GM12878 (cell line): Measurements from ENCODE around the gene GTPBP6. TPM values are rescaled to one million over a fixed set of nuclear protein-coding genes. Genes with fewer than 3 reads are reported as not detected.
"Not testable (repeated sequence)": the region's sequence is repeated elsewhere in the genome, so short reads cannot be mapped to it uniquely, and the experiment has no call there.

Source experiments
- ATAC-seq: fragments of 200-7000 bp; cut with Tn5 transposase; 3 replicates; pipeline ENCODE4 v1.9.1; 2020; ENCODE audit warnings: mild to moderate bottlenecking, moderate library complexity
- BruUV-seq: library from RNA; stranded (reverse); fragments of 400-500 nt; replicated peaks from 2 replicates; lab custom pipeline; 2021; lab: Mats Ljungman, UMichigan
- CTCF ChIA-PET: fragments of 300-600 bp; sonication (Branson Sonifier 250); formaldehyde crosslinking; extraction: SDS; loops from one replicate; lab custom pipeline; 2021; ENCODE audit warnings: inconsistent platforms; lab: Yijun Ruan, JAX
- POLR2A ChIA-PET: fragments of 350-600 bp; formaldehyde crosslinking; extraction: SDS; loops from one replicate; lab custom pipeline; 2021; ENCODE audit warnings: inconsistent platforms; lab: Charles Lee
- RAD21 ChIA-PET: fragments of 300-600 bp; sonication (Branson Sonifier 250); formaldehyde crosslinking; loops from one replicate; lab custom pipeline; 2023; ENCODE audit warnings: antibody characterized with exemption; ENCODE audit not compliant: unreplicated experiment; lab: Charles Lee
- SMC1A ChIA-PET: fragments of 300-600 bp; sonication (Branson Sonifier 250); formaldehyde crosslinking; loops from one replicate; lab custom pipeline; 2023; ENCODE audit not compliant: unreplicated experiment, uncharacterized antibody; lab: Charles Lee
- DNase-seq: peaks from one replicate; pipeline ENCODE4 v3.0.0-alpha.2; 2011; ENCODE audit warnings: low read depth, low spot score
- FAIRE-seq: peaks from 3 replicates; lab custom pipeline; 2011; peaks lifted over from hg19 to GRCh38; lab: Jason Lieb, UNC
- H2AFZ ChIP-seq: 2 replicates; pipeline ENCODE4 v1.6.0; 2011; ENCODE audit warnings: low read depth, low read length, control low read depth; ENCODE audit not compliant: control insufficient read depth
- H3K27ac ChIP-seq: 2 replicates; pipeline ENCODE4 v1.5.1; 2011; ENCODE audit warnings: control low read depth; ENCODE audit not compliant: control insufficient read depth, insufficient read depth
- H3K27me3 ChIP-seq, 2 experiments: replicated peaks in 1 of 2; 2 replicates each; pipeline versions ENCODE4 v1.6.0 to v1.6.1; 2011; ENCODE audit warnings: low read length in 1 of 2; ENCODE audit not compliant: control insufficient read depth in 2 of 2, insufficient read depth in 2 of 2
- H3K36me3 ChIP-seq, 2 experiments: 2 replicates each; pipeline ENCODE4 v1.5.1; 2011; ENCODE audit warnings: low read length in 1 of 2; ENCODE audit not compliant: control insufficient read depth in 2 of 2, insufficient read depth in 2 of 2
- H3K4me1 ChIP-seq: 2 replicates; pipeline ENCODE4 v1.6.1; 2011; ENCODE audit warnings: mild to moderate bottlenecking, low read length, moderate library complexity, mixed read lengths; ENCODE audit not compliant: control insufficient read depth, insufficient read depth
- H3K4me2 ChIP-seq: 2 replicates; pipeline ENCODE4 v1.6.0; 2011; ENCODE audit warnings: control low read depth; ENCODE audit not compliant: control insufficient read depth, insufficient read depth
- H3K4me3 ChIP-seq: fragments of 200-600 bp; sonication (generic); 2 replicates; pipeline ENCODE4 v1.5.1; 2016
- H3K79me2 ChIP-seq: 2 replicates; pipeline ENCODE4 v1.6.0; 2011; ENCODE audit warnings: low read length; ENCODE audit not compliant: control insufficient read depth, insufficient read depth
- H3K9ac ChIP-seq: 2 replicates; pipeline ENCODE4 v1.8.0; 2011; ENCODE audit warnings: low read length, control low read depth, mixed read lengths; ENCODE audit not compliant: control insufficient read depth, insufficient read depth
- H3K9me3 ChIP-seq: replicated peaks from 3 replicates; pipeline ENCODE4 v1.5.1; 2011; ENCODE audit warnings: mild to moderate bottlenecking, low read length; ENCODE audit not compliant: control insufficient read depth, insufficient read depth
- H4K20me1 ChIP-seq: 2 replicates; pipeline ENCODE4 v1.6.0; 2011; ENCODE audit not compliant: control insufficient read depth, insufficient read depth
- ATF2 ChIP-seq: IDR thresholded peaks from 2 replicates; pipeline ENCODE4 v1.6.1; 2012; ENCODE audit warnings: low read length, inconsistent platforms
- NFYB ChIP-seq: IDR thresholded peaks from 2 replicates; pipeline ENCODE4 v1.6.1; 2011; ENCODE audit warnings: low read depth, mild to moderate bottlenecking, low read length, improper control_type of control experiment, moderate library complexity; ENCODE audit not compliant: insufficient read depth
- POLR2AphosphoS2 ChIP-seq: IDR thresholded peaks from 2 replicates; pipeline ENCODE4 v1.6.1; 2011; ENCODE audit warnings: low read depth, mild to moderate bottlenecking, low read length, improper control_type of control experiment, moderate library complexity
- POLR2AphosphoS5 ChIP-seq: IDR thresholded peaks from 2 replicates; pipeline ENCODE4 v1.6.1; 2011; ENCODE audit warnings: mild to moderate bottlenecking, low read length, inconsistent platforms
- RFX5 ChIP-seq: IDR thresholded peaks from 2 replicates; pipeline ENCODE4 v1.6.1; 2011; ENCODE audit warnings: low read depth, low read length, improper control_type of control experiment
- SRF ChIP-seq, 2 experiments: IDR thresholded peaks; 2 replicates each; pipeline ENCODE4 v1.6.1; 2011; ENCODE audit warnings: low read depth in 2 of 2, low read length in 2 of 2, mild to moderate bottlenecking in 1 of 2, moderate library complexity in 1 of 2
- WGBS: methylation state at CpG from one replicate; pipeline ENCODE4 v1.1.6; 2016; ENCODE audit warnings: low lambda C conversion rate; ENCODE audit not compliant: insufficient replicate concordance, insufficient coverage; ENCODE audit errors: missing lambda C conversion rate; 5-methylcytosine and 5-hydroxymethylcytosine counted together
- in situ Hi-C: fragments of 300-500 bp; cut with MboI; formaldehyde crosslinking; loops from 9 replicates; pipeline ENCODE4 v1.14.3; 2018; ENCODE audit warnings: mixed read lengths
- intact Hi-C: fragments of 100-400 bp; cut with micrococcal nuclease; formaldehyde crosslinking; loops from one replicate; pipeline ENCODE4 v1.14.2; 2022; ENCODE audit not compliant: unreplicated experiment
- polyA plus RNA-seq, 11 experiments: library from polyadenylated mRNA; depleted of rRNA in 4 of 11; unstranded in 6 of 11; stranded (reverse) in 5 of 11; fragments of >200 nt; fragmentation: Nextera tagmentation in 4 of 11; fragmentation: Illumina TruSeq in 1 of 11; extraction: Ambion mirVana in 4 of 11; extraction: Trizol in 1 of 11; gene quantifications; 1 replicate in 1 of 11; 2 replicates in 10 of 11; pipeline versions ENCODE4 v1.2.1 to v1.2.3, GENCODE V29; 2011 to 2016; ENCODE audit warnings: inconsistent platforms in 2 of 11, missing spikeins in 2 of 11, low read depth in 1 of 11
- total RNA-seq, 4 experiments: library from RNA; depleted of rRNA in 3 of 4; stranded (reverse); fragments of >200 nt in 3 of 4; fragmentation: Illumina TruSeq in 1 of 4; extraction: Trizol in 1 of 4; gene quantifications; 2 replicates each; pipeline versions ENCODE4 v1.2.1 to v1.2.3, GENCODE V29; 2013 to 2021

Gene GTPBP6
- total and polyA plus RNA-seq, 10 of the 15 experiments (the other 5 are each of a cell fraction or from before 2014, with no cell fraction given) = 0.31 to 71.0 (median 21.1) TPM

DNA sequence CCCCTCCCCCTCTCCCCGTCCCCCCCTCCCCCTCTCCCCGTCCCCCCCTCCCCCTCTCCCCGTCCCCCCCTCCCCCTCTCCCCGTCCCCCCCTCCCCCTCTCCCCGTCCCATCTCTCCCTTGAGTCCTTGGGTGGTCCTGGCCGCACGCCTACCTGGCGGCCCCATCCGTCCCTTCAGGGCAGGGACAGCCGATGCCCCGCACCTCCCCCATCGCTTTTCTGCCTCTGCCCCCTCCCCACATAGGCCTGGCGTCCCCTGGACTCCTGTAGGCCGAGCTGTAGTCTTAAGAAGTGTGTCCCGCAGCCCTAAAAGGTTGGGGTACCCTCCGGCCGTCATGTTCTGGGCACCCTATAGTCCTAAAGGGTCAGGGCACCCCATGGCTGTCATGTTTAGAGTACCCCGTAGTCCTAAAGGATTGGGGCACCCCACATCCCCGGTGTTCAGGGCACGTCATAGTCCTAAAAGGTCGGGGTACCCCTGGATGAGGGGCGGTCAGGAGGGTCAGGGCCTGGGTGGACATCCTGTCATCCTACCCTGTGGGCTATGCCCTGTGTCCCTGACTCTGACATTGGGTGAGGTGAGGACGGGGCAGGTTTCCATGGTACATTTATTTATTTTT, 10.8 kb upstream of the GTPBP6 start:
- Histone ChIP-seq H3K27me3 (no peaks in the 10 kb centered on the region), H3K4me3 (no peak overlapping the region), H3K9ac (no peak overlapping the region), H4K20me1 (no peaks in the 10 kb centered on the region), H3K79me2 (no peaks in the 10 kb centered on the region), H2AFZ (no peak overlapping the region), H3K9me3 (no peaks in the 10 kb centered on the region; the same call in 2 of the 3 replicates), H3K4me1 (no peaks in the 10 kb centered on the region), H3K4me2 (no peak overlapping the region), H3K36me3 (no peaks in the 10 kb centered on the region), H3K27ac (no peak overlapping the region)
- DNase-seq (no peak), FAIRE-seq (no peak), ATAC-seq (no peak)
- in situ Hi-C loops (no loop called here), intact Hi-C loops (no loop called here)
- POLR2A ChIA-PET = no interaction called here
- SMC1A ChIA-PET = no interaction called here
- RAD21 ChIA-PET = no interaction called here
- no TSS peak for BruUV-seq
- 73% methylated on average over 10 of the region's 23 CpGs for whole genome bisulfite sequencing
- TF ChIP-seq NFYB (no peak), SRF (IDR thresholded peaks at IDR 0.05; ENCODE audit: low read depth in 2 of 2, low read length in 2 of 2) (no peak), RFX5 (no peak)
- CTCF ChIA-PET = no interaction called here

GRCh38 chrX:327660-328126, 9.1 kb upstream of the GTPBP6 start:
- H3K9me3 ChIP-seq = no peaks in the 10 kb centered on the region; the same call in 2 of the 3 replicates
- CTCF ChIA-PET = no interaction called here
- H3K79me2 ChIP-seq = no peaks in the 10 kb centered on the region
- 87% methylated on average over 28 of the region's 33 CpGs for WGBS
- H2AFZ ChIP-seq = no peak overlapping the region
- no TSS peak for BruUV-seq
- H3K27me3 ChIP-seq = no peaks in the 10 kb centered on the region
- no peak overlapping the region for H3K4me3 ChIP-seq
- no peaks in the 10 kb centered on the region for H3K4me1 ChIP-seq
- DNase-seq = no peak
- no peaks in the 10 kb centered on the region for H3K36me3 ChIP-seq
- H3K9ac ChIP-seq = no peak overlapping the region
- RAD21 ChIA-PET = no interaction called here
- no peaks in the 10 kb centered on the region for H4K20me1 ChIP-seq
- POLR2A ChIA-PET = no interaction called here
- H3K27ac ChIP-seq = no peak overlapping the region
- no peak for FAIRE-seq
- no peak overlapping the region for H3K4me2 ChIP-seq
- ATAC-seq = no peak
- no peak for TF ChIP-seq ATF2
- TF ChIP-seq POLR2AphosphoS5 = no peak
- no peak for TF ChIP-seq POLR2AphosphoS2
- in situ Hi-C loops = no loop called here
- intact Hi-C loops = no loop called here
- SMC1A ChIA-PET = no interaction called here

DNA sequence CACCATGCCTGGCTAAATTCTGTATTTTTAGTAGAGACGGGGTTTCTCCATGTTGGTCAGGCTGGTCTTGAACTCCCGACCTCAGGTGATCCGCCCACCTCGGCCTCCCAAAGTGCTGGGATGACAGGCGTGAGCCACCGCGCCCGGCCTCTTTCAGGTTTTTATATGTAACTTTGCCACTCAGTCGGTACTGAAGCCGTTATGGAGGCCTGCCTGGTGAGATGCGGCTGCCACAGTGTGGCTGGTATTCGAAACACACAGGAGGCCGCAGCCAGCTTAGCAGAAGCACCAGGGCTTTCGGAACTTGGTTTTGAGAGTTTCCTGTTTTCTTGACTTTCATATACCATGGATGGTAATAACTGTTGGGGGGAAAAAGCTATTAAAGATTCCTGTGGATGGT, 6.1 kb upstream of the GTPBP6 start:
- WGBS = 45% methylated on average over 14 of the region's 14 CpGs
- DNase-seq, POLR2A ChIA-PET, H3K27ac ChIP-seq, H3K27me3 ChIP-seq, H3K36me3 ChIP-seq, H4K20me1 ChIP-seq, SMC1A ChIA-PET, H2AFZ ChIP-seq, H3K9ac ChIP-seq, CTCF ChIA-PET, H3K79me2 ChIP-seq, RAD21 ChIA-PET, H3K9me3 ChIP-seq, ATAC-seq, BruUV-seq, H3K4me2 ChIP-seq, FAIRE-seq, in situ Hi-C loops, H3K4me3 ChIP-seq, H3K4me1 ChIP-seq, intact Hi-C loops: not testable (repeated sequence)
